ENCODE data around the gene SLC1A5. TPM values are rescaled to one million over a fixed set of nuclear protein-coding genes. Genes with fewer than 3 reads are reported as not detected.

The SLC1A5 gene
- polyA plus RNA-seq, 1 of the 3 experiments (the other 2 are of a cell fraction), result 80.4 TPM

GRCh38 chr19:46834984-46835383 lies 46.6 kb upstream of the SLC1A5 start:
- TF ChIP-seq RFX5 (IDR thresholded peaks at IDR 0.05; ENCODE audit: low read length), result no peak
- no peak for TF ChIP-seq FOSL2 (IDR thresholded peaks at IDR 0.05; ENCODE audit: borderline replicate concordance, low read depth)
- no peak for TF ChIP-seq SMC3 (IDR thresholded peaks at IDR 0.05; ENCODE audit: low read depth, low read length)
- TF ChIP-seq EZH2phosphoT487 (IDR thresholded peaks at IDR 0.05; ENCODE audit: borderline replicate concordance, low read depth), result no peak
- TF ChIP-seq PBX3 (IDR thresholded peaks at IDR 0.05), result no peak
- no peak for TF ChIP-seq JUND (IDR thresholded peaks at IDR 0.05)
- no peak for TF ChIP-seq REST (IDR thresholded peaks at IDR 0.05; ENCODE audit: low read depth, low read length)
- TF ChIP-seq USF2 (IDR thresholded peaks at IDR 0.05; ENCODE audit: borderline replicate concordance, low read depth, low read length), result no peak
- no peak for TF ChIP-seq NFIC (IDR thresholded peaks at IDR 0.05; ENCODE audit: borderline replicate concordance)
- CTCF ChIA-PET, result interaction anchor here (1.9 to 11.8 kb wide), 2 partner anchors 80 to 86 kb away, joined by 10 to 170 read pairs; no protein-coding TSS in a partner anchor

GRCh38 chr19:46834121-46834520 lies 45.7 kb upstream of the SLC1A5 start:
- 50% methylated on average over 5 of the region's 5 CpGs for WGBS (ENCODE audit: low lambda C conversion rate)
- H4K20me1 ChIP-seq (ENCODE audit: insufficient read depth), result no peaks in the 10 kb centered on the region
- POLR2A ChIA-PET, result interaction anchor here (0.6 to 1.4 kb wide), 2 partner anchors 46 to 401 kb away, joined by 3 to 6 read pairs; partner anchors contain the start of gene SLC1A5
- H3K36me3 ChIP-seq (replicated peaks in 1 of 2; ENCODE audit: control insufficient read depth in 1 of 2, insufficient read depth in 2 of 2, low read length in 1 of 2), result peaks cover 4 to 7% of the 10 kb centered on the region in 2 experiments
- H3K27ac ChIP-seq (ENCODE audit: low read depth in 2 of 2, low read length in 1 of 2), result peak overlapping the region in 1 of 2 experiments; percentile 56; a peak in 3 of 4 replicates
- no peak overlapping the region for H3K4me2 ChIP-seq
- H3K9me2 ChIP-seq, result no peaks in the 10 kb centered on the region
- H2AFZ ChIP-seq (ENCODE audit: low read depth), result no peak overlapping the region
- H3K4me3 ChIP-seq (ENCODE audit: low read depth in 2 of 2, low read length in 1 of 2), result no peak overlapping the region
- peaks cover 3% of the 10 kb centered on the region in 2 experiments; a peak in 1 of 4 replicates for H3K4me1 ChIP-seq (ENCODE audit: control insufficient read depth in 1 of 2, insufficient read depth in 2 of 2, low read depth in 1 of 2, low read length in 1 of 2)
- DNase-seq, result peak; percentile 74
- H3K79me2 ChIP-seq (ENCODE audit: insufficient read depth), result no peaks in the 10 kb centered on the region
- H3K9ac ChIP-seq, result no peak overlapping the region
- H3K9me3 ChIP-seq, result no peaks in the 10 kb centered on the region
- CTCF ChIA-PET, result interaction anchor here (0.8 to 1.9 kb wide), 5 partner anchors 13 to 85 kb away, joined by 3 to 10 read pairs (median 4); partner anchors contain the start of gene SLC1A5
- no peaks in the 10 kb centered on the region for H3K27me3 ChIP-seq (ENCODE audit: insufficient read depth)
- H3F3A ChIP-seq (replicated peaks; ENCODE audit: insufficient read depth), result peaks cover 30% of the 10 kb centered on the region
- TF ChIP-seq FOSL2 (IDR thresholded peaks at IDR 0.05; ENCODE audit: borderline replicate concordance, low read depth), result no peak
- no peak for TF ChIP-seq ZBTB33 (IDR thresholded peaks at IDR 0.05; ENCODE audit: borderline replicate concordance, low read depth)
- TF ChIP-seq TCF12 (IDR thresholded peaks at IDR 0.05), result peak; percentile 69
- TF ChIP-seq TAF1 (IDR thresholded peaks at IDR 0.05; ENCODE audit: borderline replicate concordance, low read depth, low read length), result no peak
- 0 out of 2 replicates have a peak, but pooled peaks have one; percentile 21 for TF ChIP-seq PBX3 (IDR thresholded peaks at IDR 0.05)
- no peak for TF ChIP-seq POLR2AphosphoS5 (IDR thresholded peaks at IDR 0.05; ENCODE audit: low read depth, low read length)
- no peak for TF ChIP-seq GATA2 (CRISPR knock-in tag; IDR thresholded peaks at IDR 0.05)
- TF ChIP-seq YY1 (IDR thresholded peaks at IDR 0.05; ENCODE audit: low read depth), result no peak
- no peak for TF ChIP-seq EZH2phosphoT487 (IDR thresholded peaks at IDR 0.05; ENCODE audit: borderline replicate concordance, low read depth)
- TF ChIP-seq CHD2 (IDR thresholded peaks at IDR 0.05; ENCODE audit: low read length, partially characterized antibody), result peak; percentile 41
- peak; percentile 77; the same call in 1 of the 2 replicates for TF ChIP-seq RCOR1 (IDR thresholded peaks at IDR 0.05; ENCODE audit: low read length)

More at GRCh38 chr19:46834984-46835383, 46.6 kb upstream of the SLC1A5 start:
- no peak overlapping the region for H3K4me2 ChIP-seq
- H3K36me3 ChIP-seq (replicated peaks in 1 of 2; ENCODE audit: control insufficient read depth in 1 of 2, insufficient read depth in 2 of 2, low read length in 1 of 2), result peaks cover 9 to 12% of the 10 kb centered on the region in 2 experiments
- H3K27ac ChIP-seq (ENCODE audit: low read depth in 2 of 2, low read length in 1 of 2), result peak overlapping the region in 1 of 2 experiments; percentile 56; a peak in 1 of 4 replicates
- peaks cover 0 to 2% of the 10 kb centered on the region in 2 experiments; a peak in 1 of 4 replicates for H3K4me1 ChIP-seq (ENCODE audit: control insufficient read depth in 1 of 2, insufficient read depth in 2 of 2, low read depth in 1 of 2, low read length in 1 of 2)
- POLR2A ChIA-PET, result interaction anchor here (1.4 kb wide), 1 partner anchor 47 kb away, joined by 6 read pairs; the partner anchor contains the start of gene SLC1A5
- DNase-seq, result no peak
- H3K9me2 ChIP-seq, result no peaks in the 10 kb centered on the region
- H3K27me3 ChIP-seq (ENCODE audit: insufficient read depth), result no peaks in the 10 kb centered on the region
- H4K20me1 ChIP-seq (ENCODE audit: insufficient read depth), result no peaks in the 10 kb centered on the region
- peaks cover 9% of the 10 kb centered on the region for H3K79me2 ChIP-seq (ENCODE audit: insufficient read depth)
- no peak overlapping the region for H3K4me3 ChIP-seq (ENCODE audit: low read depth in 2 of 2, low read length in 1 of 2)
- H3K9ac ChIP-seq, result no peak overlapping the region
- 94% methylated on average over 6 of the region's 6 CpGs for WGBS (ENCODE audit: low lambda C conversion rate)
- H2AFZ ChIP-seq (ENCODE audit: low read depth), result no peak overlapping the region
- no peaks in the 10 kb centered on the region for H3K9me3 ChIP-seq
- H3F3A ChIP-seq (replicated peaks; ENCODE audit: insufficient read depth), result peaks cover 24% of the 10 kb centered on the region

Data from SK-N-SH (cell line).